Neutrophil (primary cell): ENCODE measurements around the gene WNT3.

Experiments
- H3K27ac ChIP-seq: fragments of 200-600 bp; sonication (generic); 2 replicates; pipeline ENCODE4 v1.5.1; 2016; ENCODE audit warnings: mild to moderate bottlenecking, moderate library complexity
- H3K27me3 ChIP-seq: fragments of 200-600 bp; sonication (generic); 2 replicates; pipeline ENCODE4 v1.6.0; 2016; ENCODE audit warnings: mild to moderate bottlenecking
- H3K36me3 ChIP-seq: fragments of 200-600 bp; sonication (generic); 2 replicates; pipeline ENCODE4 v1.5.1; 2017
- H3K4me1 ChIP-seq, 2 experiments: fragments of 200-600 bp in 1 of 2; sonication (generic) in 1 of 2; 1 replicate in 1 of 2; 2 replicates in 1 of 2; pipeline versions ENCODE4 v1.5.1 to v1.6.1; 2013 to 2016; ENCODE audit warnings: low read depth in 1 of 2, low read length in 1 of 2, mild to moderate bottlenecking in 1 of 2, moderate library complexity in 1 of 2; ENCODE audit not compliant: control insufficient read depth in 1 of 2, insufficient read depth in 1 of 2
- H3K4me3 ChIP-seq, 2 experiments: fragments of 200-600 bp in 1 of 2; sonication (generic) in 1 of 2; 1 replicate in 1 of 2; 2 replicates in 1 of 2; pipeline ENCODE4 v1.5.1; 2013 to 2016; ENCODE audit warnings: low read depth in 1 of 2, low read length in 1 of 2, mild to moderate bottlenecking in 1 of 2, moderate library complexity in 1 of 2
- H3K9me3 ChIP-seq: fragments of 200-600 bp; sonication (generic); 2 replicates; pipeline ENCODE4 v1.5.1; 2016
- CTCF ChIP-seq: fragments of 200-600 bp; sonication (generic); IDR thresholded peaks from 2 replicates; pipeline ENCODE4 v1.5.1; 2016; ENCODE audit warnings: antibody characterized with exemption

The WNT3 gene

GRCh38 chr17:46862949-46863348, 44.5 kb upstream of the WNT3 start:
- no peaks in the 10 kb centered on the region for H3K4me1 ChIP-seq

GRCh38 chr17:46859996-46860395, 41.5 kb upstream of the WNT3 start:
- Histone ChIP-seq H3K27me3 (peaks cover 52% of the 10 kb centered on the region), H3K36me3 (no peaks in the 10 kb centered on the region), H3K9me3 (no peaks in the 10 kb centered on the region), H3K27ac (no peak overlapping the region), H3K4me1 (no peaks in the 10 kb centered on the region), H3K4me3 (no peak overlapping the region)
- TF ChIP-seq CTCF, result no peak

More at GRCh38 chr17:46862949-46863348, 44.5 kb upstream of the WNT3 start:
- Histone ChIP-seq H3K9me3 (no peaks in the 10 kb centered on the region), H3K36me3 (no peaks in the 10 kb centered on the region), H3K27ac (no peak overlapping the region), H3K27me3 (peaks cover 44% of the 10 kb centered on the region), H3K4me3 (no peak overlapping the region)
- no peak for TF ChIP-seq CTCF

GRCh38 chr17:46857600-46857999, 39.1 kb upstream of the WNT3 start:
- H3K4me1 ChIP-seq, result no peaks in the 10 kb centered on the region
- TF ChIP-seq CTCF, result no peak
- H3K27ac ChIP-seq, result no peak overlapping the region
- peaks cover 54% of the 10 kb centered on the region for H3K27me3 ChIP-seq
- no peak overlapping the region for H3K4me3 ChIP-seq
- no peaks in the 10 kb centered on the region for H3K36me3 ChIP-seq
- H3K9me3 ChIP-seq, result no peaks in the 10 kb centered on the region

- no peaks in the 10 kb centered on the region for H3K36me3 ChIP-seq
- no peak for TF ChIP-seq CTCF
Observed at GRCh38 chr17:46854948-46855347, 36.5 kb upstream of the WNT3 start.

GRCh38 chr17:46854515-46854914, 36.0 kb upstream of the WNT3 start:
- TF ChIP-seq CTCF, result no peak
- Histone ChIP-seq H3K27ac (no peak overlapping the region), H3K9me3 (no peaks in the 10 kb centered on the region), H3K4me1 (no peaks in the 10 kb centered on the region), H3K27me3 (peaks cover 83% of the 10 kb centered on the region), H3K36me3 (no peaks in the 10 kb centered on the region), H3K4me3 (no peak overlapping the region)

More at GRCh38 chr17:46854948-46855347, 36.5 kb upstream of the WNT3 start:
- H3K9me3 ChIP-seq, result no peaks in the 10 kb centered on the region
- H3K4me1 ChIP-seq, result no peaks in the 10 kb centered on the region
- peaks cover 79% of the 10 kb centered on the region for H3K27me3 ChIP-seq
- H3K27ac ChIP-seq, result no peak overlapping the region
- H3K4me3 ChIP-seq, result no peak overlapping the region
